DMS153 treated with DMSO at 0.1 percent for 48 hours (cell line): ENCODE measurements around the gene TRIM48.
"Not testable (repeated sequence)": the region's sequence is repeated elsewhere in the genome, so short reads cannot be mapped to it uniquely, and the experiment has no call there.

Source experiments
- DNase-seq: peaks from one replicate; lab custom pipeline; 2025; ENCODE audit not compliant: unreplicated experiment; lab: John Stamatoyannopoulos, UW

TRIM48 gene, protein sequence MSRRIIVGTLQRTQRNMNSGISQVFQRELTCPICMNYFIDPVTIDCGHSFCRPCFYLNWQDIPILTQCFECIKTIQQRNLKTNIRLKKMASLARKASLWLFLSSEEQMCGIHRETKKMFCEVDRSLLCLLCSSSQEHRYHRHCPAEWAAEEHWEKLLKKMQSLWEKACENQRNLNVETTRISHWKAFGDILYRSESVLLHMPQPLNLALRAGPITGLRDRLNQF

DNA sequence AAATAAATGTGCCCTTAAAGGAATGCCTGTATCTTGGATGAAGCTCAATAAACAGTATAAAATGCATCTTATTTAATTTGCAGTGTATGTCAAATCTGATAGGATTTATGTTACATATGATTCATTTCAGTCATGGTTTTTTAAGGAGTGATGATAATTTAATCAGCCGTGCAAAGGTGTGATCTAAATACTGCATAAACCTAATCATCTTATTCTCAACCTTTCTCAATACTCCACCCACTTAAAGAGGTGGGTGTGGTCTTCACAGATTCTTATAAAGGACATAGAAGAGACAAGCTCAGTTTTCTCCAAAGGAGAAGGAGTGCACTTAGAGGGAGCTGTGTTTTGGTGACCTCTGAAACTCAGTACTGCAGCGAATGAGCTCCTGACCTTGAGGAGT is at the start of gene TRIM48:
Gene TRIM48, plus strand, starts transcription at position 301 of the 400 bp plus-strand sequence. CDS start 113 bp downstream, outside the sequence.
- DNase-seq: not testable (repeated sequence)

DNA sequence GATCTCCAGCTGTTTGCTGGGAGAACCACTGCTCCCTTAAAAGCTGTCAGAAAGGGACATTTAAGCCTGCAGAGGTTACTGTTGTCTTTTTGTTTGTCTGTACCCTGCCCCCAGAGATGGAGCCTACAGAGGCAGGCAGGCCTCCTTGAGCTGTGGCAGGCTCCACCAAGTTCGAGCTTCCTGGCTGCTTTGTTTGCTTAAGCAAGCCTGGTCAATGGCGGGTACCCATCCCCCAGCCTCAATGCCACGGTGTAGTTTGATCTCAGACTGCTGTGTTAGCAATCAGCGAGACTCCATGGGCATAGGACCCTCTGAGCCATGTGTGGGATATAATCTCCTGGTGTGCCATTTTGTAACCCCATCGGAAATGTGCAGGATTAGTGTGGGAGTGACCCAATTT is 23.6 kb upstream of the TRIM48 start:
- DNase-seq: not testable (repeated sequence)

DNA sequence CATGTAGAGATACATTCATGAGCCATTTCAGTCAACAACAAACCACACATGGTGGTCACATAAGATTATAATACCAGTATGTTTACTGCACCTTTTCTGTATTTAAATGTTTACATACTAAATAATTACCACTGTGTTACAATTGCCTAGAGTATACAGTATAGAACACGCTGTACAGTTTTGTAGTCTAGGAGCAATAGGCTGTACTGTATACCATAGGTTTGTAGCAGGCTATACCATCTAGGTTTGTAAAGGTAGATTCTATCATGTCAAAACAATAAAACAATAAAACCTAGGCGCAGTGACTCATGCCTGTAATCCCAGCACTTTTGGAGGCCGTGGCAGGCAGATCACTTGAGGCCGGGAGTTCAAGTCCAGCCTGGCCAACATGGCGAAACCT is 1.1 kb downstream of the TRIM48 start:
- no peak for DNase-seq
